SKM-1 (cell line): ENCODE data around the gene MRPS26.
"Not testable (repeated sequence)": the region's sequence is repeated elsewhere in the genome, so short reads cannot be mapped to it uniquely, and the experiment has no call there.

Source experiments
- DNase-seq: peaks from one replicate; lab custom pipeline; 2025; ENCODE audit not compliant: unreplicated experiment; lab: John Stamatoyannopoulos, UW

Gene MRPS26

GRCh38 chr20:3041854-3042409 lies 3.9 kb upstream of the MRPS26 start:
- no peak for DNase-seq

GRCh38 chr20:3042625-3043024 lies 3.2 kb upstream of the MRPS26 start:
- DNase-seq, result no peak

GRCh38 chr20:3043322-3043721 lies 2.5 kb upstream of the MRPS26 start, which contains the start of gene GNRH2:
Gene GNRH2, plus strand, starts transcription at chr20:3043622. Its CDS starts 793 bp downstream, at chr20:3044415.
- no peak for DNase-seq

GRCh38 chr20:3044336-3044965 lies 1.4 kb upstream of the MRPS26 start:
- DNase-seq, result no peak

- no peak for DNase-seq
Observed at GRCh38 chr20:3045042-3045815, 623 bp upstream of the MRPS26 start.

GRCh38 chr20:3046677-3047462 lies 1.0 kb downstream of the MRPS26 start:
- no peak for DNase-seq

GRCh38 chr20:3047486-3048419 lies 1.9 kb downstream of the MRPS26 start:
- DNase-seq, result no peak

- DNase-seq, result no peak
Observed at GRCh38 chr20:3051385-3052019, 5.7 kb downstream of the MRPS26 start.

GRCh38 chr20:3059489-3059888 lies 13.6 kb downstream of the MRPS26 start:
- DNase-seq, result no peak

- DNase-seq, result not testable (repeated sequence)
Observed at GRCh38 chr20:3064119-3064518, 18.3 kb downstream of the MRPS26 start.

GRCh38 chr20:3067139-3068014 lies 21.5 kb downstream of the MRPS26 start:
- no peak for DNase-seq

- no peak for DNase-seq
Observed at GRCh38 chr20:3068075-3068474, 22.2 kb downstream of the MRPS26 start.

GRCh38 chr20:3068986-3069900 lies 23.4 kb downstream of the MRPS26 start:
- no peak for DNase-seq

- DNase-seq, result no peak
Observed at GRCh38 chr20:3070725-3071124, 24.9 kb downstream of the MRPS26 start.

GRCh38 chr20:3071266-3071609 lies 25.4 kb downstream of the MRPS26 start:
- DNase-seq, result no peak

GRCh38 chr20:3071610-3072529 lies 26.0 kb downstream of the MRPS26 start, which contains the start of gene OXT:
Gene OXT, plus strand, starts transcription at chr20:3071620. Its CDS starts 36 bp downstream, at chr20:3071656.
- no peak for DNase-seq
